NCI-H1092 treated with DMSO at 0.1 percent for 48 hours (cell line): Measurements from ENCODE around the gene DPH7.
"Not testable (repeated sequence)": the region's sequence is repeated elsewhere in the genome, so short reads cannot be mapped to it uniquely, and the experiment has no call there.

Source experiments
- DNase-seq: peaks from one replicate; lab custom pipeline; 2025; lab: John Stamatoyannopoulos, UW

Gene DPH7

GRCh38 chr9:137545123-137545522 is 33.6 kb downstream of the DPH7 start:
- DNase-seq = no peak

DNA sequence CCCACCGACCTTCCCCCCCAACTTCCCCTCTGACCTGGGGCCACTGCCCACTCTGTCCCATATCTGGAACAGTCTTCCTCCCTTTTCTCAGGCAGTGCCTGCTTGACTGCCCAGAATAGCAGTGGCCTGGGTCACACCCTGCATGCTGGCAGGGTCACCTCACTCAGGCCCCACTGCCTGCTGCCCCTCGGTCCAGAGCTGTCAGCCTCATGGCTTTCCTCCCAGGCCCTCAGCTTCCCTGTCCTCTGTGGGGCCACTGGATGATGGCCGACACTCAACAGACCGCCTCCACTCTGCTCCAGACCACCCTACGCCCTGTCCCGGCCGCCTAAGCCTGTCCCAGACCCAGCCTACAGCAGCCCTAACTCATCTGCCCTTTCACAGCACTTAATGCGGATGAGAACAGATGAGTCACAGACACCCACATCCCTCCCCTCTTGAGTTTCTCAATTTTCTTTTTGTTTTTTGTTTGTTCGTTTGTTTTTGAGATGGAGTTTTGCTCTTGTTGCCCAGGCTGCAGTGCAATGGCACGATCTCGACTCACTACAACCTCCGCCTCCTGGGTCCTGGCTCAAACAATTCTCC is 34.5 kb downstream of the DPH7 start:
- no peak for DNase-seq

DNA sequence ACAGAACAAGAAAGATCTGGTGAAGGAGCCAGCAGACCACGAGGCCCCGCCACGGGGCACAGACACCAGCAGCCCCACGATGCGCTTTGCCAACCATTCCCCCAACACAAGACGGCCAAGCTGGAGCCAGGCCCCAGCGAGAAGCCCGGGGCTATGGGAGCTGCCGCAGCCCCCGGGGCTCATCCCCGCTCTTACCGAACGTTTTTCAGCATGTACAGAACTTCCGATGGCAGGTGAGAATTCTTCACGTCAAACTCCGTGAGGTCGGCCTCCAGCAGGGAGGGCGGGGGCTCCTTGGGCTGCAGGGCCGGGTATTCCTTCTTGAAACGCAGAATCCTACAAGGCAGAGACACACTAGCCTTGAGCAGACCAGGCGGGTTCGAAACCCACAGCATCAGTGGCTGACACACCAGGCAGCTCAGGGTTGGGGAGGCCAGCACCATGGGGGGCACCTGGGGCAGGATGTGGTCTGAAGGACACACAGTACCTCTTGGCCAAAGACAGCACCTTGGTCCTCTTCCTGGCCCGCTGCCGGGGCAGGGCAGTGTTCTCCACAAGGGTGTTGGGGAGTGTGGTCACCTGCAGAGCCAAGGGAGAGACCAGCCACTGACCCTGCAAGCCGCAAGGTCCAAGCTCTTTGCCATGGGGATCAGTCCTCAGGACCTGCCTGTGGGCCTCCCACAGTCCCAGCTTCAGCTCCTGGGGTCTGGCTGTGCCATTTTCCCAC is 35.3 kb downstream of the DPH7 start:
- no peak for DNase-seq

DNA sequence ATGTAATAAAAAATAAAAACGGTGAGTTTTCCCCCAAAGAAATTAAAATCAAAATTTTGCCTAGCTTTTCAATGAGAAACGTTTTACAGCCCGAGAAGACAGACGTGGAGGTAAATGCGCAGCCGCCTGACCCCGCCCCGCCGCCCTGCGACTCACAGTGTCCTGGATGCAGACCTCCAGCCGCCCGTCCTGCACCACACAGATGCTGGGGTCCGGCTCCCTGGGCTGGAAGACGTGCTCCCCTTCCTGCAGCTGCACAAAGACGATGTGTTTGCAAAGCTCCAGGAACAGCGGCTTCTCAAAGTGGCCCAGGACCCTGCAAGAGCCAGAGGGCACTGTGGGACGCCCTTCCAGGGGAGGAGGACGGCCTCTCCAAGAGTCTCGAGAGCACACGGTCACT is 36.2 kb downstream of the DPH7 start:
- DNase-seq = no peak

DNA sequence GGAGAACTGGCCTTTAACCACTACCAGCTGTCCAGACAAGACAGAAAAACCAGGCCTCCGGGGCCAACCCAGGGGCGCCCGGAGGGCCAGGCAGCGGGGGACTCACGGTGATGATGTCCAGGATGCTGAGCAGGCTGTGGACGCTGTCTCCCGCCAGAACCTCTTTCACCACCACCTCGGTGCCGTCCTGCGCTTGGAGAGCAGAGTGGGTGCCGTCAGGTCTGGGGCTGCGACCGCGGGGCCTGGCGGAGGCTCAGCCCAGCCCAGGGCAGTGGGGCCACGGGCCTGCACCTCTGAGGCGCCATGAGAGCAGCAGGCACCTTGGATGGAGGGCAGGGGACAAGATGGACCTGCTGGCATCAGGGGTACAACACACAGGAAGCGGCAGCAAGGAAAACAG is 38.2 kb downstream of the DPH7 start:
- no peak for DNase-seq

GRCh38 chr9:137538058-137538457 is 40.7 kb downstream of the DPH7 start:
- DNase-seq = no peak

- DNase-seq = not testable (repeated sequence)
These were observed 42.1 kb downstream of the DPH7 start for GRCh38 chr9:137536594-137537131.

DNA sequence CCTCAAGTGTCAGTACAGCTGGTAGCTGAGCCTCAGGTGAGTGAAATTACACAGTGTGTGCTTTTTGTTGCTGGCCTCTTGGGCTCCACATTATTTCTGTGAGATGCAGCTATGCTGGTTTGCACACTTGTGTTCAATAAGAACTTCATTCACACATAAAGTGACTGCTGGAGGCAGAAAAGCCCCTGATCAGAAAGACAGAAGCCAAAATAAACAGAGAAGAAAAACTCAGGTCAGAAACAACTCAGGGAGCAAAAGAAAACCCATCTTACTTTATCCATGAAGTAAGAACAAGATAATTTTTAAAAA is 43.7 kb downstream of the DPH7 start:
- no peak for DNase-seq

GRCh38 chr9:137534256-137535119 is 44.2 kb downstream of the DPH7 start:
- peak; percentile 88 for DNase-seq

GRCh38 chr9:137532891-137533468 is 45.7 kb downstream of the DPH7 start:
- not testable (repeated sequence) for DNase-seq

DNA sequence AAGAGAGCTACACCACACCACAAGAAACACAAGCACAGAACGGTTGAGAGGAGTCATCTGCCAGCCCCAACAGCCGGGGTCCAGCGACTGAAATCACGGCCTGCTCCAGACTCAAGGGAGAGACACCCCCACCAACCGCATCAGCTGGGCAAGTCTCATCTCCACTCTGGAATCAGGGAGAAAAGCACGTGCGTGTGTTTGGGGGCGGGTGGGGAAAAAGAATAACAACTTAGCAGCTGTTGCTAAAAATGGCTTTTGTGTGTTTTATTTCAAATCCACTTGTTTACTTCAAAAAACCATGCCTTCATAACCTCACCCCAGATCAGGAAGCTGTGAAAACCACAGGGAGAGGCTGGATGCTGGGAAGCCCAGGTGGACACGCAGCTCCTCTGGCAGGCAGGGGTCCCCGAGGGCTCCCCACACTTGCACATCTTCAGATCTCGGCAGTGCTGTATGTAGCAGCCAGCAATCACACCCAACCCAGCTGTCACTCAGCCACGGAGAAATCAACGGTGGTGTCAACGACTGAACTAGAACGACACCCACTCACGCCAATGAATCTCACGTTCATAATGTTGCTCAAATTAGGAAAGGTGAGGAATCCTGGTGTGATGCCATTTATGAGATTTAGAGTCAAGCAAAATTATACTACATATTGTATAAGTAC is 47.5 kb downstream of the DPH7 start:
- no peak for DNase-seq

DNA sequence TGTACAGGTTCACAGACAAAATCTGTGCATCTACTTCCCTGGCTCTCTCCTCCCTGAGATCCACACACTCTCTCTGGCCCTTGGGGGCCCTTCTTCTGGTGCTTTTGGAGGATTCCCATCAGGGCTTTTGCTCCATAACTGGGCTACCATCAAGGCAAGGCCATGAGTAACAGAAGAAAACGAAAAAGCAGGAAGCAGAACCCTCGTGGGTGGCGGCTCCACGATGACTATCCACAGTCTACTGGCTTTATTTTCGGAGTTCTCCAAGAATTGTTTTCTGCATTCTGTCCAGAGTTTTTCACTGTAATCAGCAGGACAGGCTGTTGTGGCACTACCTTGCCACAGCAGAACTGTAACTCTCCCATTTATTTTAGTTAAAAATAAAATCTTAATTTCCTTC is 48.4 kb downstream of the DPH7 start:
- DNase-seq = no peak

DNA sequence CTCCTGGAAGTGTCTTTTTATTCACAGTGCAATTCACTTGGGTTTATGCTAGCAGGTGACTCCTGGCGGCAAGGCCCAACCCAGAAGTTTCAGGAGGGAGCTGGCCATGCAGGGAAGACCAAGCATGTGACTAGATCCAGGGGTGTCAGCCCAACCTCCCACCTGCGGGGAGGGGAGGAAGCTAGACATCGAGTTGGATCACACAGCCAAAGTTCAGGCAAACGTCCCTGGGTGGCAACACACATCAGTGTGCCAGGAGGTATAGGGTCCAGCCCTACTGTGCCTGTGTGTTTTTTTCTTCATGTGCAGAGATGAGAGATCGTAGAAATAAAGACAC is 53.8 kb downstream of the DPH7 start:
- DNase-seq = no peak

DNA sequence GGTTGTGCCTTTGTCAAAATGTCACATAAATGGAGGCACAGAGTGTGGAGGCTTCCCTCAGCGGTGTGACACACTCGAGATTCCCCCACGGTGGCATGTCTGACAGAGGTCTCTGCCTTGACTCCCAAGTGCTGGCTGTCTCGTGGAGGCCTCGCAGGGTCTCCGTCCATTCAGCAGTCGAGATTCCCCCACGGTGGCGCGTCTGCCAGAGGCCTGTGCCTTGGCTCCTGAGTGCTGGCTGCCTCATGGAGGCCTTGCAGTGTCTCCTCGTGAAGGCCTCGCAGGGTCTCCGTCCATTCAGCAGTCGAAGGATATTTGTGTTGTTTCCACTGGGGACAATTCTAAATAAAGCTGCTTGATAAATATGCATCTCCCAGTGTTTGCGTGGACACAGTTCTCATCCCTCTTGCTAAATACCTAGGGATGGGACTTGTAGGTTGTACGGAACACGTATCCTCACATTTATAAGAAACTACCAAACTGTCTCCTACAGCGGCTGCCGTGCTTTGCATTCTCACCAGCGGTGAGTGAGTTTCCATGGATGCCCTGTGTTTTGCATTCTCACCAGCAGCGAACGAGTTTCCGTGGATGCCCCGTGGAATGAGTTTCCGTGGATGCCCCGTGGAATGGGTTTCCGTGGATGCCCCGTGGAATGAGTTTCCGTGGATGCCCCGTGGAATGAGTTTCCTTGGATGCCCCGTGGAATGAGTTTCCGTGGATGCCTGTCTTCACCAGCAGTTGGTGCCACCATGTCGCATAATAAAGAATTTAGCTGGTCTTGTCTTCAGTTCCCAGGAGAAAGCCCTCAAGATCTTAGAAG is 54.4 kb downstream of the DPH7 start:
- DNase-seq = no peak

DNA sequence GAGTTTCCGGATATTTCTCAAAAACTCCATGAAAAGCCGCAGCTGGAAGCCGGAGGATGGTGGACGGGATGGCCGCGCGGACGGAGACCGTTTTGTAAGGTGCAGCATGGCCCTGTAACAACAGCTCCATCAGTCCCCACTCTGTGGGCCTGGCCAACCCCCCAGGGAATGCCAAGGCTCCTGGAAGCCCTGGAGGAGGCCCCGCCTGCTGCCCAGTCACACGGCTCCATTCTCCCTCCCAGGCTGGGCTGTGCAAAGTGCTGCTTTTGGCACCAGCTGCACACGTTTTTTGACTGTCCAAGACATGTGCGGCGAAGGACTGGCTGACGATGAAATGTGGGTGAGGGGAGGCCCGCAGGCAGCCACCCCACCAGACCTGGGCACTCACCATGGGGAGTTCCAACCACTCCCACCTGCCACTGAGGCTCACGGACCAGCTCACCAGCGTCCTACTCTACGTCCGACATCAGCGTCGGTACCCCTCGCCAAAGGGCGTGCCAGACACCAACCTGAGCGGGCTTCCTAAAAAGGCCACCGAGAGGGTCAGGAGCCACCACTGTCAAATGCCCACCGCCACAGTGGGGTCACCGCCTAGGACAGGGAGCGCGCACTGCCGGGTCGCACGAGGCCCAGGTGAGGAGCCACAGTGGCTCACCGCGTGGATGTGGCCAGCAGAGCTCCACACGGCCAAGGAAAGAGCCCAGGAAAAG is 55.8 kb downstream of the DPH7 start:
- DNase-seq = no peak

DNA sequence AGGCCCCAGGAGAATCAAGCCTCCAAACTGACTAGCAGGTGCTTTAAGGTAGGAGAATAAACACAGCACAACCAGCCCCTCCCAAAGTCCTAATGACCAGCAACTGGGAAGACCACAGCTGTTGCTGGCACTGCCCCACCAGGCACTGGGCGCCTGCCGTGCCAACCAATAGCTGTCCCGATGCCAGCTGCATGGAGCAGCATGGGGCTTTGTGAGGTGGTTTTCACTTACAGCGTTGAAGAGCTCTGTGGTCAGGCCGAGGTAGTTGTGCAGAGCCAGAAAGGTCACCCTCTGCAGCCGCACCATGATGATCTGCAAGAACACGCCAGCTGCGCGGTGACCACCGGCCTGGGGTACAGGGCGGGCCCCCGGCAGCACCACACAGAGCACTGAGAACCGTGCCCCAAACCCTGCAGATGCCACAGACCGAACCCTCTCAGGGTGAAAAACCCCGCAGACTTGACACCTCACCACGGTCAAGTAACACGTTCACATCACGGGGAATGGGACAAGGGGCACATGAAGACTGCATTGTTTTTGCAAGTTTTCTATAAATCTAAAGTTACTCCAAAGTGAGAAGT is 57.2 kb downstream of the DPH7 start:
- DNase-seq = peak; percentile 9

- no peak for DNase-seq
These were observed 57.9 kb downstream of the DPH7 start for GRCh38 chr9:137520614-137521404.

DNA sequence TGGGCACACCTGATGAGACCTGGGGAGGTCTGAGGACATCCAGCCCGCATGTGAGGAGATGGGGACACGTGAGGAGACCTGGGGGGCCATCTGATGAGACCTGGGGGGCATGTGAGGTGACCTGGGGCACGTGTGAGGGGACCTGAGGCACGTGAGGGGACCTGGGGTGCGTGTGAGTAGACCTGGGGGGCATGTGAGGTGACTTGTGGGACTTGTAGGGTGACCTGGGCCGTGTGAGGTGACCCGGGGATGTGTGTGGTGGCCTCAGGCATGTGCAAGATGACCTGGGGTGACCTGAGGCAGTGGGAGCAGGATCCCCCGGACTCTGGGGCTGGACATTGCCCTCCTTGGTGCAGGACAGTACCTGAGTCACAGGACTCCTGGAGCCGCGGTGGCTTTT is 59.2 kb downstream of the DPH7 start:
- DNase-seq = no peak

GRCh38 chr9:137518661-137519459 is 59.9 kb downstream of the DPH7 start:
- not testable (repeated sequence) for DNase-seq
